ENCODE results near the gene SUMO3.
"Not testable (repeated sequence)": the region's sequence is repeated elsewhere in the genome, so short reads cannot be mapped to it uniquely, and the experiment has no call there.

The SUMO3 gene

GRCh38 chr21:44846485-44847260, 28.8 kb upstream of the SUMO3 start:
- DNase-seq: peak; percentile 77

GRCh38 chr21:44846224-44846484, 28.3 kb upstream of the SUMO3 start:
- DNase-seq: no peak

GRCh38 chr21:44845418-44846223, 27.8 kb upstream of the SUMO3 start:
- DNase-seq: peak; percentile 55

- no peak for DNase-seq
Measured at GRCh38 chr21:44844256-44844655, 26.4 kb upstream of the SUMO3 start.

DNA sequence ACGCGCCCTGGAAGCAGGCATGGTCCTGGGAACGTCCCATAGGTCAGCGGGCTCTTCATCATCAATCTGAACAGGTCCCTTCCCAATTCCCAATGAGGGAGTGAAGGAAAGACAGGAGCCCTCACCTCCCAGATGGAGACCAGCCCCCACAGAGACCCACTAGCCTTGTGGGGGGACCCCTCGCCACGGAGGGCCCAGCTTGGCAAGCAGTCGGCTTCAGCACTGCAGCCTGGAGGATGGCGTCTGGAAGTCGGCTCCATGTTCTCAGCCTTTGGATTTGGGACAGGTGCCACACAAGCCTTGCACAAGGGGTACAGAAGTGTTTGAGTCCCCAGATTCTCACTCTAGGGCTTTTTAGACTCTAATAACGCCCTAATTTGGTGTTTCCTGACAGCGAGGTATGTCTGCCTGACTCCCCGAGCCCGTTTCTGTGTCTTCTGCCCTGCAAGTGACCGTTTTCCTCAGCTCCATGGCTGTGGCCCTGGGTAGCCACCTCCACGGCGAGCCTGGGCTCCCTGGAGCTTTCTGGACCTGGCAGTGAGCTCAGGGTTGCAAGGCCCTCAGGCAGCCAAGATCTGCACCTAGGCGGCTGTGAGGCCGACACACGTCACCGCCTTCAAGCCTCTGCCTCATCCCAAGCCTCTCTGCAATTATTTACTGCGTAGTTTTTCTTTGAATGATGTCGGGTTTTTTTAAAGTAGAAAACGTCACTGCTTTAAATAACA, 25.0 kb upstream of the SUMO3 start:
- DNase-seq: no peak

GRCh38 chr21:44842087-44842486, 24.2 kb upstream of the SUMO3 start:
- no peak for DNase-seq

GRCh38 chr21:44840771-44841170, 22.9 kb upstream of the SUMO3 start:
- no peak for DNase-seq

DNA sequence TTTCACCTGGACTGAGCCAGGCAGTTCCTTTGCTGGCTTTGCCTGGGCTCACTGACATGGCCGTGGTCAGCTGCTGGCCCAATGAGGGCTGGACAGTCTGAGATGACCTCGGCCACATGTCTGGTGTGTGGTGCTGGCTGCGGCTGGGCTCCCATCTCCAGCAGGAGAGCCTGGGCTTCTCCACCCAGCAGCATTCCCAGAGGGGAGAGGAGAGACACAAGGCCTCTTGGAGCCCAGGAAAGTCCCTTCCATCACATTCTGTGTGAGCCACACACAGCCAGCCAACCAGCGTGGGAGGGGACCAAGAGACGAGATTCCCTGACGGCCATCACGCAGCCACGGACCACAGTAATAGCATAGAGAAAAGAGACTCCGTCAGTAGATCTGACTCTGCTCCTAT, 21.1 kb upstream of the SUMO3 start:
- no peak for DNase-seq

- DNase-seq: no peak
Measured at GRCh38 chr21:44838039-44838895, 20.4 kb upstream of the SUMO3 start.

GRCh38 chr21:44837537-44837936, 19.7 kb upstream of the SUMO3 start:
- no peak for DNase-seq

GRCh38 chr21:44836666-44837471, 19.0 kb upstream of the SUMO3 start:
- DNase-seq: peak; percentile 53

- DNase-seq: no peak
Measured at GRCh38 chr21:44836349-44836665, 18.4 kb upstream of the SUMO3 start.

GRCh38 chr21:44835647-44835973, 17.7 kb upstream of the SUMO3 start:
- DNase-seq: no peak

- DNase-seq: no peak
Measured at GRCh38 chr21:44834951-44835646, 17.2 kb upstream of the SUMO3 start.

- DNase-seq: no peak
Measured at GRCh38 chr21:44834231-44834950, 16.5 kb upstream of the SUMO3 start.

GRCh38 chr21:44833663-44834062, 15.8 kb upstream of the SUMO3 start:
- no peak for DNase-seq

GRCh38 chr21:44832516-44833255, 14.8 kb upstream of the SUMO3 start:
- DNase-seq: not testable (repeated sequence)

- no peak for DNase-seq
Measured at GRCh38 chr21:44831227-44831860, 13.5 kb upstream of the SUMO3 start.

DNA sequence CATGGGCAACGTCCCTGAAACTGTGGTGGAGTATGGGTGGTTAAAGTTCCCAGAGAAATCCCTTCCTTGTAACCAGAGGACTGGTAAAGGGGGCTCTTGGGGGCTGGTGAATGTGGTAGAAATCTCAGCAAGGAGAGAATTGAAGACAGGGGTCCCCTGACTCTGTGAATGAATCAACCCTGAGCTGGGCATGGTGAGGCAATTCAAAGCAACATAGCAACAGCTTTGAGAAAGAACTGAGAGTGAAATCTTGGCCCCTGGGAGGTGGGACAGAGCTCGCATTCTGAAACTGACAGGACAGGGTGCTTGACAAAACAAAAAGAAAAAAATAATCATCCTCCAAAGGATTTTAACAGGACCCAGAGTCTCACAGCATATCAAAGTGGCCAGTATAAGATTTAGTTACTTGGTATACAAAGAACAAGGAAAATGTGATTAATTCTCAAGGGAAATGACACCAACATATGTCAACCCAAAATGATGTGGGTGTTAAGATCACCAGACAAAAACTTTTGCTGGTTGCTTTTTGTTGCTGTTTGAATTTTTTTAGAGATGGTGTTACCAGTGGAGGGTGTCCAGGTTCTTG, 11.7 kb upstream of the SUMO3 start:
- no peak for DNase-seq
